BLaER1 treated with 17β-estradiol and CSF1 and Interleukin-3, amounts not matched to agents 10 nM and 100 nM (cell line): Measurements from ENCODE around the gene ZMYND15.

Experiments
- H3K27ac ChIP-seq, 11 experiments: shearing (Covaris generic); formaldehyde crosslinking; 2 replicates each; pipeline ENCODE4 v1.8.1; 2022
- H3K27me3 ChIP-seq, 11 experiments: shearing (Covaris generic); formaldehyde crosslinking; 2 replicates each; pipeline ENCODE4 v1.8.1; 2022
- H3K36me3 ChIP-seq, 11 experiments: shearing (Covaris generic); formaldehyde crosslinking; 2 replicates each; pipeline ENCODE4 v1.8.1; 2022
- H3K4me1 ChIP-seq, 10 experiments: shearing (Covaris generic); formaldehyde crosslinking; 2 replicates each; pipeline ENCODE4 v1.8.1; 2022
- H3K4me2 ChIP-seq, 11 experiments: shearing (Covaris generic); formaldehyde crosslinking; 2 replicates each; pipeline ENCODE4 v1.8.1; 2022
- H3K4me3 ChIP-seq, 10 experiments: shearing (Covaris generic); formaldehyde crosslinking; 2 replicates each; pipeline ENCODE4 v1.8.1; 2022
- H3K9ac ChIP-seq, 11 experiments: shearing (Covaris generic); formaldehyde crosslinking; 2 replicates each; pipeline ENCODE4 v1.8.1; 2022
- H3K9me3 ChIP-seq, 11 experiments: shearing (Covaris generic); formaldehyde crosslinking; replicated peaks in 1 of 11; 2 replicates each; pipeline ENCODE4 v1.8.1; 2022
- H4K20me1 ChIP-seq, 11 experiments: shearing (Covaris generic); formaldehyde crosslinking; 2 replicates each; pipeline ENCODE4 v1.8.1; 2022
- Cebpa-rat ChIP-seq, 11 experiments: shearing (Covaris generic); IDR thresholded peaks; 2 replicates each; pipeline ENCODE4 v1.8.1; 2022

The ZMYND15 gene

DNA sequence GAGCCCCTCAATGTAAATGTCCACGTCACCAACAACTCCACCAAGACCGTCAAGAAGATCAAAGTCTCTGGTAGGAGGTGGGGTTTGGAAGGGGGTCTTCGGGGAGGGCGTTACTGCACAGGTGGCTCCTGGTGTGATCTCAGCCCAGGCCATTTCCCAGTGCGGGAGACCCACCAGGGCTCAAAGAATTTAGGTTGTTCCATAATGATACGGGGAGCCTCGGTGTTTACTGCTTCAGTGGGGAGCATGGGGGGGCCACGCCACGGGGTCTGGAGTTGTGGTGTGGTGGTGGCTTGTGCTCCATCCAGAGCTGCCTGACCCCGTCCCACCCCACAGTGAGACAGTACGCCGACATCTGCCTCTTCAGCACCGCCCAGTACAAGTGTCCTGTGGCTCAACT lies 21.4 kb upstream of the ZMYND15 start:
- Histone ChIP-seq H3K9ac (peak overlapping the region in 4 of 11 experiments; percentile 52 to 99 (median 66); a peak in 7 of 22 replicates), H3K27me3 (no peaks in the 10 kb centered on the region), H3K4me2 (peak overlapping the region; percentile 85 to 100 (median 98); a peak in 21 of 22 replicates), H3K4me1 (peaks cover 68 to 97% (median 77%) of the 10 kb centered on the region in 10 experiments), H4K20me1 (peaks cover 4 to 87% (median 25%) of the 10 kb centered on the region in 11 experiments; a peak in 15 of 22 replicates), H3K9me3 (peaks cover 0 to 26% (median 10%) of the 10 kb centered on the region in 11 experiments; a peak in 9 of 22 replicates), H3K36me3 (peaks cover 63 to 82% (median 77%) of the 10 kb centered on the region in 11 experiments), H3K4me3 (peak overlapping the region in 2 of 10 experiments; percentile 51 to 53; a peak in 3 of 20 replicates), H3K27ac (peak overlapping the region in 9 of 11 experiments; percentile 49 to 99 (median 76); a peak in 12 of 22 replicates)
- no peak for TF ChIP-seq Cebpa-rat (IDR thresholded peaks at IDR 0.05)

DNA sequence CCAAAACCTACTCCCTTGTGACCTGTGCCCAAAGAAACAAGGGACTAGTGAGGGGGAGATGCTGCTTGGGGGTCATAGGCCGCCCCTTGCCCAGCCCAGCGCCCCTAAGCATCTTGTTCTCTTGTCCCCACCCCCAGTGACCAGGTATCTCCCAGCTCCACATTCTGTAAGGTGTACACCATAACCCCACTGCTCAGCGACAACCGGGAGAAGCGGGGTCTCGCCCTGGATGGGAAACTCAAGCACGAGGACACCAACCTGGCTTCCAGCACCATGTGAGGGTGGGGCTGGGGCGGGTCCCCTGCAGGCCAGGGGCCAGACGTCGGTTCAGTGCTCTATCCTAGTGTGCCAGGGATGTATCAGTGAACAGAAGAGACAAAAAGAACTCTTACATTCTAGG lies 20.5 kb upstream of the ZMYND15 start:
- peaks cover 59 to 97% (median 69%) of the 10 kb centered on the region in 10 experiments for H3K4me1 ChIP-seq
- no peak for TF ChIP-seq Cebpa-rat (IDR thresholded peaks at IDR 0.05)
- H3K9me3 ChIP-seq, result peaks cover 0 to 26% (median 10%) of the 10 kb centered on the region in 11 experiments; a peak in 9 of 22 replicates
- H3K36me3 ChIP-seq, result peaks cover 63 to 74% (median 71%) of the 10 kb centered on the region in 11 experiments
- H3K27ac ChIP-seq, result peak overlapping the region in 2 of 11 experiments; percentile 20 to 39; a peak in 2 of 22 replicates
- peaks cover 4 to 78% (median 25%) of the 10 kb centered on the region in 11 experiments; a peak in 15 of 22 replicates for H4K20me1 ChIP-seq
- peak overlapping the region; percentile 47 to 100 (median 98); a peak in 21 of 22 replicates for H3K4me2 ChIP-seq
- no peaks in the 10 kb centered on the region for H3K27me3 ChIP-seq
- H3K4me3 ChIP-seq, result 0 out of 20 replicates have a peak overlapping the region, but pooled peaks of 1 of the 10 experiments have one; percentile 29
- peak overlapping the region in 2 of 11 experiments; percentile 20 to 39; a peak in 3 of 22 replicates for H3K9ac ChIP-seq

- Histone ChIP-seq H3K9me3 (peaks cover 0 to 26% (median 10%) of the 10 kb centered on the region in 11 experiments; a peak in 9 of 22 replicates), H3K27me3 (no peaks in the 10 kb centered on the region), H3K4me2 (peak overlapping the region; percentile 47 to 100 (median 98)), H3K4me1 (peaks cover 53 to 97% (median 65%) of the 10 kb centered on the region in 10 experiments), H3K27ac (peak overlapping the region in 6 of 11 experiments; percentile 4 to 47 (median 20); a peak in 7 of 22 replicates), H3K36me3 (peaks cover 63 to 73% (median 70%) of the 10 kb centered on the region in 11 experiments), H3K4me3 (0 out of 20 replicates have a peak overlapping the region, but pooled peaks of 1 of the 10 experiments have one; percentile 29), H3K9ac (peak overlapping the region in 2 of 11 experiments; percentile 13 to 20; a peak in 4 of 22 replicates), H4K20me1 (peaks cover 4 to 72% (median 25%) of the 10 kb centered on the region in 11 experiments; a peak in 15 of 22 replicates)
- TF ChIP-seq Cebpa-rat (IDR thresholded peaks at IDR 0.05), result no peak
Observed at GRCh38 chr17:4719684-4720221, 19.9 kb upstream of the ZMYND15 start.

GRCh38 chr17:4720787-4721186 lies 18.8 kb upstream of the ZMYND15 start:
- Histone ChIP-seq H3K4me1 (peaks cover 43 to 97% (median 63%) of the 10 kb centered on the region in 10 experiments), H3K27ac (no peak overlapping the region), H4K20me1 (peaks cover 4 to 61% (median 25%) of the 10 kb centered on the region in 11 experiments; a peak in 15 of 22 replicates), H3K4me2 (no peak overlapping the region), H3K9ac (peak overlapping the region in 1 of 11 experiments; percentile 10; a peak in 1 of 22 replicates), H3K4me3 (no peak overlapping the region), H3K36me3 (peaks cover 57 to 62% (median 62%) of the 10 kb centered on the region in 11 experiments), H3K27me3 (no peaks in the 10 kb centered on the region), H3K9me3 (peaks cover 0 to 26% (median 10%) of the 10 kb centered on the region in 11 experiments; a peak in 9 of 22 replicates)
- no peak for TF ChIP-seq Cebpa-rat (IDR thresholded peaks at IDR 0.05)

DNA sequence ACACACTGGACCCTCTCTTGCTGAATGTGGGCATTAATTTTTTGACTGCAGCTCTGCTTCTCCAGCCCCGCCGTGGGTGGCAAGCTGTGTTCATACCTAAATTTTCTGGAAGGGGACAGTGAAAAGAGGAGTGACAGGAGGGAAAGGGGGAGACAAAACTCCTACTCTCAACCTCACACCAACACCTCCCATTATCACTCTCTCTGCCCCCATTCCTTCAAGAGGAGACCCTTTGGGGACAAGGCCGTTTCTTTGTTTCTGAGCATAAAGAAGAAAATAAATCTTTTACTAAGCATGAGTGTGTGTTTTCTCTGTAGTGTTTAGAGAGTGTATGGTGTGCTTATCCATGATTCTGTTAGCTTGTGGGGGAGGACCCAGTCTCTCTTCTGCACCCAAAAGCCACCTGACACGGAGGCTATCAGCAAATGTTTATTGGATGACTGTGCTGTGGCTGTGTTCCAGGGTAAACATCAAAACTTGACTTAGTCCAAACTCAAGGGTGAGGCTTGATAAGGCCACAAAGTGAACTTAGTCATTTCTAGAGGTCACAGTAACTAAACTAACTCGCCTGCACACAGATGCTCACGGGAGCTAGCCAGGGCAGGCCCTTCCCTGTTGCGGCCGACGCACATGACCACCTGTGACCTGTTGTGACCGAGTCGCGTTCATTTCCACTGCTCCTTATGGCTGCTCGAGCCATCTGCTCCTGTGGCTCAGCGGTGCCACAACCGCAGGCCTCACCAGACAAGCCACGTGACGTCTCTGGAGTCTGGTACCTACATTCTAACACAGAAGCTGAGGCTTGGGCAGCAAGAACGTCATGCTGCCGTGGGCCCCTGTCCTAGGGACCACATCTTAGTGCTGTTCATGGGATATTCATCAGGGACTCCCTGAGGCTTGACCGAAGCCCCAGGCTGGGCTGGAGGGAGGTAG lies 18.2 kb upstream of the ZMYND15 start:
- H4K20me1 ChIP-seq, result peaks cover 4 to 56% (median 25%) of the 10 kb centered on the region in 11 experiments; a peak in 15 of 22 replicates
- H3K4me3 ChIP-seq, result no peak overlapping the region
- H3K4me1 ChIP-seq, result peaks cover 37 to 97% (median 63%) of the 10 kb centered on the region in 10 experiments
- peak overlapping the region in 2 of 11 experiments; percentile 10 to 11; a peak in 2 of 22 replicates for H3K27ac ChIP-seq
- H3K4me2 ChIP-seq, result 0 out of 22 replicates have a peak overlapping the region, but pooled peaks of 1 of the 11 experiments have one; percentile 56
- H3K9ac ChIP-seq, result peak overlapping the region in 2 of 11 experiments; percentile 5 to 19; a peak in 2 of 22 replicates
- no peaks in the 10 kb centered on the region for H3K27me3 ChIP-seq
- no peak for TF ChIP-seq Cebpa-rat (IDR thresholded peaks at IDR 0.05)
- H3K36me3 ChIP-seq, result peaks cover 53 to 57% (median 56%) of the 10 kb centered on the region in 11 experiments
- peaks cover 0 to 26% (median 10%) of the 10 kb centered on the region in 11 experiments; a peak in 9 of 22 replicates for H3K9me3 ChIP-seq

- Histone ChIP-seq H3K27ac (peak overlapping the region in 5 of 11 experiments; percentile 20 to 50 (median 26); a peak in 5 of 22 replicates), H4K20me1 (peaks cover 0 to 43% (median 21%) of the 10 kb centered on the region in 11 experiments; a peak in 14 of 22 replicates), H3K27me3 (no peaks in the 10 kb centered on the region), H3K36me3 (peaks cover 40 to 44% (median 43%) of the 10 kb centered on the region in 11 experiments), H3K4me1 (peaks cover 24 to 97% (median 62%) of the 10 kb centered on the region in 10 experiments), H3K9ac (peak overlapping the region in 2 of 11 experiments; percentile 23 to 34; a peak in 3 of 22 replicates), H3K4me2 (peak overlapping the region in 2 of 11 experiments; percentile 56 to 72; a peak in 3 of 22 replicates), H3K9me3 (peaks cover 0 to 25% (median 10%) of the 10 kb centered on the region in 11 experiments; a peak in 9 of 22 replicates), H3K4me3 (no peak overlapping the region)
- TF ChIP-seq Cebpa-rat (IDR thresholded peaks at IDR 0.05), result no peak
Observed at GRCh38 chr17:4722678-4723240, 16.9 kb upstream of the ZMYND15 start.

DNA sequence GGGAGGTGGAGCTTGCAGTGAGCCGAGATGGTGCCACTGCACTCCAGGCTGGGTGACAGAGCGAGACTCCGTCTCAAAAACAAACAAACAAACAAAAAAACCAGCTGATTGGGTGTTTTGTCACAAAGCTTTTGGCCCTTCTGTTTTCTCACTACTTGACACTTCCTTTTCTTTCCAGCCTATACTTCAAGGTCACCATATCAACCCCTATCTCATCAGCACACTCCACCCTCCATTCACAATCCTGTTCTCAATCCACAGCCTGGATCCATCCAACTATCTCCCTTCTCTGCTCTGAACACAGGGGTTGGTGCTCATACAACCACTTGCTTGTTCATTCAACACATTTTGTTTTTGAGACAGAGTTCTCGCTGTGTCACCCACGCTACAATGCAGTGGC lies 15.0 kb upstream of the ZMYND15 start:
- Histone ChIP-seq H3K4me2 (peak overlapping the region in 4 of 11 experiments; percentile 52 to 75 (median 66); a peak in 6 of 22 replicates), H3K4me3 (no peak overlapping the region), H3K9me3 (peaks cover 0 to 6% (median 3%) of the 10 kb centered on the region in 11 experiments; a peak in 9 of 22 replicates), H3K36me3 (peaks cover 21 to 25% (median 24%) of the 10 kb centered on the region in 11 experiments), H3K27ac (peak overlapping the region in 5 of 11 experiments; percentile 34 to 85 (median 80); a peak in 8 of 22 replicates), H3K27me3 (no peaks in the 10 kb centered on the region), H3K9ac (peak overlapping the region in 1 of 11 experiments; percentile 12; a peak in 1 of 22 replicates), H3K4me1 (peaks cover 5 to 92% (median 49%) of the 10 kb centered on the region in 10 experiments), H4K20me1 (peaks cover 0 to 24% (median 12%) of the 10 kb centered on the region in 11 experiments; a peak in 11 of 22 replicates)
- TF ChIP-seq Cebpa-rat (IDR thresholded peaks at IDR 0.05), result no peak
